Astrocyte (in vitro differentiated cells and primary cell): Measurements from ENCODE around the gene MIAT. TPM values are rescaled to one million over a fixed set of nuclear protein-coding genes. Genes with fewer than 3 reads are reported as not detected.

Experiments
- DNase-seq: peaks from one replicate; pipeline ENCODE4 v3.0.0-alpha.2; 2010; ENCODE audit warnings: low read depth
- FAIRE-seq: peaks from 2 replicates; lab custom pipeline; 2011; peaks lifted over from hg19 to GRCh38; lab: Jason Lieb, UNC
- H2AFZ ChIP-seq: 2 replicates; pipeline ENCODE4 v1.6.0; 2012; ENCODE audit warnings: low read depth, low read length, inconsistent platforms
- H3K27ac ChIP-seq: 2 replicates; pipeline ENCODE4 v1.5.1; 2011; ENCODE audit warnings: low read depth, low read length, inconsistent platforms
- H3K27me3 ChIP-seq: 2 replicates; pipeline ENCODE4 v1.6.0; 2011; ENCODE audit warnings: low read length, inconsistent platforms; ENCODE audit not compliant: insufficient read depth
- H3K36me3 ChIP-seq: 2 replicates; pipeline ENCODE4 v1.5.1; 2011; ENCODE audit warnings: low read length, inconsistent platforms; ENCODE audit not compliant: insufficient read depth
- H3K4me1 ChIP-seq: 2 replicates; pipeline ENCODE4 v1.5.1; 2011; ENCODE audit warnings: low read length, inconsistent platforms; ENCODE audit not compliant: insufficient read depth
- H3K4me2 ChIP-seq: 2 replicates; pipeline ENCODE4 v1.6.0; 2012; ENCODE audit warnings: low read length, inconsistent platforms
- H3K4me3 ChIP-seq: 2 replicates; pipeline ENCODE4 v1.5.1; 2011; ENCODE audit warnings: low read depth, mild to moderate bottlenecking, low read length, inconsistent platforms; ENCODE audit not compliant: insufficient read depth
- H3K79me2 ChIP-seq: 2 replicates; pipeline ENCODE4 v1.6.0; 2012; ENCODE audit warnings: mild to moderate bottlenecking, low read length, inconsistent platforms; ENCODE audit not compliant: insufficient read depth
- H3K9ac ChIP-seq: 2 replicates; pipeline ENCODE4 v1.6.0; 2012; ENCODE audit warnings: mild to moderate bottlenecking, low read length, inconsistent platforms
- H3K9me3 ChIP-seq: 2 replicates; pipeline ENCODE4 v1.5.1; 2012; ENCODE audit warnings: low read depth, mild to moderate bottlenecking, low read length, inconsistent platforms; ENCODE audit not compliant: insufficient read depth
- H4K20me1 ChIP-seq: 2 replicates; pipeline ENCODE4 v1.6.0; 2012; ENCODE audit warnings: low read length, inconsistent platforms; ENCODE audit not compliant: insufficient read depth
- H3K27ac Mint-ChIP-seq: one replicate; pipeline ENCODE4 v1.8.0; 2021; ENCODE audit warnings: mild to moderate bottlenecking, mixed read lengths; ENCODE audit not compliant: unreplicated experiment
- H3K27me3 Mint-ChIP-seq: one replicate; pipeline ENCODE4 v1.8.0; 2021; ENCODE audit warnings: low read depth, mixed read lengths; ENCODE audit not compliant: unreplicated experiment
- H3K36me3 Mint-ChIP-seq: one replicate; pipeline ENCODE4 v1.8.0; 2021; ENCODE audit warnings: low read depth, mixed read lengths; ENCODE audit not compliant: unreplicated experiment
- H3K4me1 Mint-ChIP-seq: one replicate; pipeline ENCODE4 v1.8.0; 2021; ENCODE audit warnings: low read depth, mixed read lengths; ENCODE audit not compliant: unreplicated experiment
- H3K4me3 Mint-ChIP-seq: one replicate; pipeline ENCODE4 v1.8.0; 2021; ENCODE audit warnings: mild to moderate bottlenecking, moderate library complexity, mixed read lengths; ENCODE audit not compliant: unreplicated experiment
- H3K9me3 Mint-ChIP-seq: one replicate; pipeline ENCODE4 v1.8.0; 2021; ENCODE audit warnings: mild to moderate bottlenecking, mixed read lengths; ENCODE audit not compliant: unreplicated experiment
- CTCF ChIP-seq: IDR thresholded peaks from 2 replicates; pipeline ENCODE4 v1.5.1; 2011; ENCODE audit warnings: low read depth, mild to moderate bottlenecking, inconsistent platforms, low read length, moderate library complexity; ENCODE audit not compliant: insufficient read depth
- EZH2 ChIP-seq: IDR thresholded peaks from 2 replicates; pipeline ENCODE4 v1.6.1; 2012; ENCODE audit warnings: mild to moderate bottlenecking, low read length, inconsistent platforms; ENCODE audit not compliant: insufficient read depth
- total RNA-seq: library from RNA; stranded (reverse); gene quantifications from 2 replicates; pipeline ENCODE4 v1.2.1, GENCODE V29; 2021

MIAT gene
- total RNA-seq, 1 donor from 2014 or later, result 22.8 TPM

- no peaks in the 10 kb centered on the region for H3K36me3 ChIP-seq
- H3K9ac ChIP-seq, result no peak overlapping the region
- H4K20me1 ChIP-seq, result no peaks in the 10 kb centered on the region
- peaks cover 29% of the 10 kb centered on the region for H3K4me1 ChIP-seq
- H3K4me3 ChIP-seq, result no peak overlapping the region
- TF ChIP-seq CTCF (no peak), EZH2 (no peak)
- H3K4me3 Mint-ChIP-seq, result no peak overlapping the region
- no peak for FAIRE-seq
- H2AFZ ChIP-seq, result no peak overlapping the region
- no peaks in the 10 kb centered on the region for H3K9me3 Mint-ChIP-seq
- H3K27me3 ChIP-seq, result peaks cover 16% of the 10 kb centered on the region
- no peak overlapping the region for H3K27ac Mint-ChIP-seq
- H3K4me2 ChIP-seq, result no peak overlapping the region
- DNase-seq, result no peak
- H3K4me1 Mint-ChIP-seq, result peaks cover 27% of the 10 kb centered on the region
- peaks cover 3% of the 10 kb centered on the region for H3K27me3 Mint-ChIP-seq
- no peak overlapping the region for H3K27ac ChIP-seq
- no peaks in the 10 kb centered on the region for H3K9me3 ChIP-seq
- peaks cover 2% of the 10 kb centered on the region for H3K36me3 Mint-ChIP-seq
- no peaks in the 10 kb centered on the region for H3K79me2 ChIP-seq
These were observed 3.0 kb downstream of the MIAT start for GRCh38 chr22:26660356-26660755.

- TF ChIP-seq EZH2 (no peak), CTCF (no peak)
- Mint-ChIP-seq H3K4me1 (peaks cover 33% of the 10 kb centered on the region), H3K9me3 (no peaks in the 10 kb centered on the region), H3K4me3 (no peak overlapping the region), H3K27me3 (peaks cover 3% of the 10 kb centered on the region), H3K36me3 (peaks cover 2% of the 10 kb centered on the region), H3K27ac (no peak overlapping the region)
- Histone ChIP-seq H4K20me1 (no peaks in the 10 kb centered on the region), H3K27ac (no peak overlapping the region), H3K36me3 (no peaks in the 10 kb centered on the region), H3K4me3 (no peak overlapping the region), H3K27me3 (peaks cover 13% of the 10 kb centered on the region), H3K79me2 (no peaks in the 10 kb centered on the region), H3K9me3 (no peaks in the 10 kb centered on the region), H3K4me2 (no peak overlapping the region), H3K9ac (no peak overlapping the region), H3K4me1 (peaks cover 35% of the 10 kb centered on the region), H2AFZ (no peak overlapping the region)
- FAIRE-seq (no peak), DNase-seq (no peak)
These were observed 3.7 kb downstream of the MIAT start for GRCh38 chr22:26660961-26661578.

GRCh38 chr22:26662160-26662559 is 4.8 kb downstream of the MIAT start:
- no peak for TF ChIP-seq EZH2
- no peak for TF ChIP-seq CTCF
- Histone ChIP-seq H3K4me1 (peaks cover 32% of the 10 kb centered on the region), H3K9ac (no peak overlapping the region), H3K4me3 (no peak overlapping the region), H4K20me1 (no peaks in the 10 kb centered on the region), H3K4me2 (no peak overlapping the region), H2AFZ (no peak overlapping the region), H3K36me3 (no peaks in the 10 kb centered on the region), H3K27me3 (peaks cover 9% of the 10 kb centered on the region), H3K27ac (no peak overlapping the region), H3K9me3 (no peaks in the 10 kb centered on the region), H3K79me2 (no peaks in the 10 kb centered on the region)
- FAIRE-seq (no peak), DNase-seq (no peak)
- Mint-ChIP-seq H3K36me3 (peaks cover 2% of the 10 kb centered on the region), H3K27me3 (peaks cover 3% of the 10 kb centered on the region), H3K4me1 (peaks cover 34% of the 10 kb centered on the region), H3K27ac (no peak overlapping the region), H3K9me3 (no peaks in the 10 kb centered on the region), H3K4me3 (no peak overlapping the region)
